SIG-M5 treated with dmso at 0.1 percent for 504 hours (cell line): Measurements from ENCODE around the gene FAAP100.
"Not testable (repeated sequence)": the region's sequence is repeated elsewhere in the genome, so short reads cannot be mapped to it uniquely, and the experiment has no call there.

Experiments used
- DNase-seq: peaks from one replicate; lab custom pipeline; 2025; ENCODE audit not compliant: unreplicated experiment; lab: John Stamatoyannopoulos, UW

Gene FAAP100

GRCh38 chr17:81538651-81539570 lies 13.2 kb downstream of the FAAP100 start:
- DNase-seq = no peak

- no peak for DNase-seq
These were observed 14.1 kb downstream of the FAAP100 start for GRCh38 chr17:81537856-81538555.

GRCh38 chr17:81537343-81537855 lies 14.8 kb downstream of the FAAP100 start:
- no peak for DNase-seq

- DNase-seq = no peak
These were observed 15.6 kb downstream of the FAAP100 start for GRCh38 chr17:81536299-81537290.

GRCh38 chr17:81535480-81536298 lies 16.5 kb downstream of the FAAP100 start:
- DNase-seq = no peak

- DNase-seq = no peak
These were observed 17.2 kb downstream of the FAAP100 start for GRCh38 chr17:81535007-81535328.

DNA sequence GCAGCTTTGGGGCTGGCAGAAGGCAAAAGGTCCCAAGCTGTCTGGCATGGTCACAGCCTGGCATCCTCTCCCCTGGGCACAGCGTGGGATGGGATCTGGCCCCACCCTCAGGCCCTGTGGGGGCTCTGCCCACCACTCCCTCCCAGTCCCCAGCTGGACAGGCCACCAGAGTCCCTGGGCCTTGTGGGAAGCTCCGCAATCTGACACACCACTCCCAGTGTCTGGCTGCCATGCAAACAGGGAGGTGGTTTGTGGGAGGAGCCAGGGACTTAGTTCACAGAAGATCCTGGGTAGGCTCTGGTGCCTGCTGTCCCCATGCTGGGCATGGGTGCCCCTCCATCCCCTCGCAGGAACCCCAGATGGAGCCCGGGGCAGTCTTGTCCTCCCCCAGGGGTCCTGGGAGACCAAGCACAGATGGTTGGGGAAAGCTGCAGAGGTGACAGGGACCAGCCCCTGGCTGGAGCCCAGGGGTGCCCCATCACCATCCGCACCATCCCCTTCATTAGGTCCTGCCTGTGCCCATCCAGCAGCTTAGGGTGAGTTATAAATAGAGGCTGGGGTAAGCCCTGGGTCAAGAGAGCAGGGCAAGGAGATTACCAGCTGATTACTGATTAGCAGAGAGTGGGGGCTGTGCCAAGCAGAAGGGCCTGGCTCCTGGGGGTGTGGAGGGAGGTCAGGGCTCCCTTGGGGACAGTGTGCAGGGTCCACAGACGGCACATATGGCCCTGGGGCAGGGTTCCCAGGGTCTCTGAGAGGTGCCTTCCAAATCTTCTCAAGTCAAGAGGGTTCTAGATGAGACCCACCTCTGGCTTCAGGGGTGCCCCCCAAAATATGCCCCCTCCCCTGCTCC lies 17.8 kb downstream of the FAAP100 start:
- DNase-seq = no peak

GRCh38 chr17:81533339-81534141 lies 18.6 kb downstream of the FAAP100 start:
- no peak for DNase-seq

- DNase-seq = no peak
These were observed 19.5 kb downstream of the FAAP100 start for GRCh38 chr17:81532490-81533287.

GRCh38 chr17:81531998-81532404 lies 20.2 kb downstream of the FAAP100 start:
- not testable (repeated sequence) for DNase-seq

DNA sequence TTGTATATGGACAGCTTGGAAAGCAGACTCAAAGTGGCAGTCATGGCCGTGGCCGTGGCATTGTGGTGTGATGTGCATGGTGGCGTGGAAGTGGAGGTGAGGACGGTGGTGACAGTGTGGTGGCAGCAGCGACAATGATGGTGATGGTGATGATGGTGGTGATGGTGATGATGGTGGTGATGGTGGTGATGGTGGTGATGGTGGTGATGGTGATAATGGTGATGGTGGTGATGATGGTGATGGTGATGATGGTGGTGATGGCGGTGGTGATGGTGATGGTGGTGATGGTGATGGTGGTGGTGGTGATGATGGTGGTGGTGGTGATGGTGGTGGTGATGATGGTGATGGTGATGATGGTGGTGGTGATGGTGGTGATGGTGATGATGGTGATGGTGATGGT lies 21.1 kb downstream of the FAAP100 start:
- not testable (repeated sequence) for DNase-seq

GRCh38 chr17:81529437-81529803 lies 22.7 kb downstream of the FAAP100 start:
- no peak for DNase-seq

DNA sequence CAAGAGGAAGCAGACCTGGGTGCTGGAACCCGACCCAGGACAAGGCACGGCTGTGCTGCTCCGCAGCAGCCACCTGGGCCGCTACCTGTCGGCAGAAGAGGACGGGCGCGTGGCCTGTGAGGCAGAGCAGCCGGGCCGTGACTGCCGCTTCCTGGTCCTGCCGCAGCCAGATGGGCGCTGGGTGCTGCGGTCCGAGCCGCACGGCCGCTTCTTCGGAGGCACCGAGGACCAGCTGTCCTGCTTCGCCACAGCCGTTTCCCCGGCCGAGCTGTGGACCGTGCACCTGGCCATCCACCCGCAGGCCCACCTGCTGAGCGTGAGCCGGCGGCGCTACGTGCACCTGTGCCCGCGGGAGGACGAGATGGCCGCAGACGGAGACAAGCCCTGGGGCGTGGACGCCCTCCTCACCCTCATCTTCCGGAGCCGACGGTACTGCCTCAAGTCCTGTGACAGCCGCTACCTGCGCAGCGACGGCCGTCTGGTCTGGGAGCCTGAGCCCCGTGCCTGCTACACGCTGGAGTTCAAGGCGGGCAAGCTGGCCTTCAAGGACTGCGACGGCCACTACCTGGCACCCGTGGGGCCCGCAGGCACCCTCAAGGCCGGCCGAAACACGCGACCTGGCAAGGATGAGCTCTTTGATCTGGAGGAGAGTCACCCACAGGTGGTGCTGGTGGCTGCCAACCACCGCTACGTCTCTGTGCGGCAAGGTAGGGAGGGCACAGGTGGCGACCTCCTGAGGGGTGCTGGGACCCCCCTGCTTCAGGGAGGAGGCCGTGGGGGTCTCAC lies 23.3 kb downstream of the FAAP100 start:
- no peak for DNase-seq

DNA sequence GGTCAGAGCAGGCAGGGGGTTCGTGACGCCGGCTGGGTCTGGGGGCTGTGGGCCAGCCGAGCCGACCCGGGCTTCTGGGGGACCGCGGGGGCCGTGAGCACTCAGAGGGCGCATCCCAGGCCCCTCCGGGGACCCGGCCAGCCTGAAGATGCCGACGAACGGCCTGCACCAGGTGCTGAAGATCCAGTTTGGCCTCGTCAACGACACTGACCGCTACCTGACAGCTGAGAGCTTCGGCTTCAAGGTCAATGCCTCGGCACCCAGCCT lies 23.8 kb downstream of the FAAP100 start:
- no peak for DNase-seq

GRCh38 chr17:81527591-81528383 lies 24.4 kb downstream of the FAAP100 start, which contains the start of gene FSCN2:
TSS of gene FSCN2 (plus strand) at chr17:81528377. CDS start at chr17:81528532, 155 bp downstream.
- no peak for DNase-seq
